ENCODE data around the gene TSEN15.

The TSEN15 gene

DNA sequence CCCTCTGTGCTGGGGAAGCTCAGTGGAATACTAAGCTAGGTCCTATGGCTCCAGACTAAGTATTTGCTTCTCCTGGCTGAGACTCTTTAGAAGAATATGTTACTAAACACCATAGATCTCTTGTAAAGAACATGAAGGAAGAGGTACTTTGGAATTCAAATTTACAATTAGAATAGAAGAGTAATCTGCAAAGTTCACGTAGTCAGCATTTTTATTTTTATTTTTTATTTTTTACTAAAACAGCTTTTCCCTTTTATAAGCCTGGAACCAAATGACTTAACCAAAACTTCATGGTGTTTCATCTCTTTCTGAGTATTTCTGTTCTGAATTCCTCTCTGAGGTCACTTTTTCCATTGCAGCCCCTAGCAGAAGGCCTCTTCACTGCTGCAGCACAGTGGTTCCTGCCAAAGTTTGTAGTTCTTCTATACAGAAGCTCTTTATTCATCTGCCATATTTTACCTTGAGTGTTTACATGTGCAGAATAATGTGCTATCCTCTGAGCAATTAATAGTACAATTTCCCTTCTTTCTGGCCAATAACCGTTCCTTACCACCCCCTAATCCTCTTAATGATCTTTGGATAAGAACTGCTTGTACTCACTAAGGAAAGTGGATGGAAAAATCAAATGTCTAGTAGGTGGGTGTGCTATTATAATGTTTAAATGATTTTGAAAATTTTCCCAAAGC lies 27.2 kb downstream of the TSEN15 start:
- TF ChIP-seq, protein P1, sequence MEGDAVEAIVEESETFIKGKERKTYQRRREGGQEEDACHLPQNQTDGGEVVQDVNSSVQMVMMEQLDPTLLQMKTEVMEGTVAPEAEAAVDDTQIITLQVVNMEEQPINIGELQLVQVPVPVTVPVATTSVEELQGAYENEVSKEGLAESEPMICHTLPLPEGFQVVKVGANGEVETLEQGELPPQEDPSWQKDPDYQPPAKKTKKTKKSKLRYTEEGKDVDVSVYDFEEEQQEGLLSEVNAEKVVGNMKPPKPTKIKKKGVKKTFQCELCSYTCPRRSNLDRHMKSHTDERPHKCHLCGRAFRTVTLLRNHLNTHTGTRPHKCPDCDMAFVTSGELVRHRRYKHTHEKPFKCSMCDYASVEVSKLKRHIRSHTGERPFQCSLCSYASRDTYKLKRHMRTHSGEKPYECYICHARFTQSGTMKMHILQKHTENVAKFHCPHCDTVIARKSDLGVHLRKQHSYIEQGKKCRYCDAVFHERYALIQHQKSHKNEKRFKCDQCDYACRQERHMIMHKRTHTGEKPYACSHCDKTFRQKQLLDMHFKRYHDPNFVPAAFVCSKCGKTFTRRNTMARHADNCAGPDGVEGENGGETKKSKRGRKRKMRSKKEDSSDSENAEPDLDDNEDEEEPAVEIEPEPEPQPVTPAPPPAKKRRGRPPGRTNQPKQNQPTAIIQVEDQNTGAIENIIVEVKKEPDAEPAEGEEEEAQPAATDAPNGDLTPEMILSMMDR (IDR thresholded peaks at IDR 0.05) = no peak

DNA sequence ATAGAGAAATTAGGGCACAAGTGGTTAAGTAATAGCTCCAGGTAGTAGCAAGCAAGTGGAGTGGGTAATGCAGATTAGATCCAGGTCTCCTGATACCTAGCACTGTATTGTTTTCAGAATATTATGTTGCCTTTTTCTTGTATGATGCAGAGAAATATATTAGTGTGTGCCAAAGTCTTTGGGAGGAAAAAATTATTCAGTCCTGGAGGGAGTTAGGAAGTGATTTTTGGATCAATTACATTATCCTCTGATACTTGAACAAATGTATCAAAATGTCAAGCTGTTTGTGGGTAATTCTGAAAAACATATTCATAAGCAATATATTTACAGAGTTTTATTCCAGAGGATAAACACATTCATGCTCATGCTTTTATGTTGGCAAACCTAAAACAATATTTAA lies 28.8 kb downstream of the TSEN15 start:
- TF ChIP-seq, protein P1 (IDR thresholded peaks at IDR 0.05) = no peak

DNA sequence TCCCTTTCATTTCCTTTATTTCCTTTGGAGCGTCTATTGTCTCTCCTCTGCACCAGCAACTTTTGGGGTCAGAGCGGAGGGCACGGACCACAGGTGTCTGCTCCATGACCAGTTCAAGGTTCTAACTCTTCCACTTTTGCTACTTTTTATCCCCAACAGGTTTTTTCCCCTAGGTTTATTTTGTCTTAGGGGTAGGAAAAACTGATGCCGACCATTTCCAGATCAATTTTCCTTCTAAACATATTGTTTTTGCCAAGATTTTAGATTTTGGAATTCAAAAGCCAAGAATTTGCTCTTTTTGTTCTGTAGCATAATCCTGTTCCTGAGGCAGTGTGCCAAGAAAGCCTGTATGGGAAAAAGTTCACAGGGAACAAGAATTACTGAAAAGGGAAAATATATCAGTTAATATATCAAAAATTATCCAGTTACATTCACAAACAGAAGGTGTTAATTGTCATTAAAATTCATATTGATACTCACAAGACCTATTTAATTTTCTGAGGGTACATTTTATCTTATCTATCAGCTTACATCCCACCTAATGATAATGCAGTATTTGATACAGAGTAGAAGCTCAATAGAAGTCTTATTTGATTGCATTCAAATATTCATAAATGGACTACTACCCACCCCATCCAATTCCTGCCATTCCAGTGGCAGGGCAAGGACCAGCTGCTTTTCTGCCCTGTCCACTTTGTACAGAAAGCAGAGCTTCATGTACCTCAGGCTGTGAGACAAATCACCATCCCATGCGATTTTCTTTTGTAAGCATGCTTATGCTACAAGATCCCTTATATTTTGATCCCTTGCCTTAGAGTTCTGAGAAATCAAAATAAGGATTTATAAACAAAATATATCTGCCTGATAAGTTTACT lies 31.2 kb downstream of the TSEN15 start:
- TF ChIP-seq, protein P1 (IDR thresholded peaks at IDR 0.05) = no peak

DNA sequence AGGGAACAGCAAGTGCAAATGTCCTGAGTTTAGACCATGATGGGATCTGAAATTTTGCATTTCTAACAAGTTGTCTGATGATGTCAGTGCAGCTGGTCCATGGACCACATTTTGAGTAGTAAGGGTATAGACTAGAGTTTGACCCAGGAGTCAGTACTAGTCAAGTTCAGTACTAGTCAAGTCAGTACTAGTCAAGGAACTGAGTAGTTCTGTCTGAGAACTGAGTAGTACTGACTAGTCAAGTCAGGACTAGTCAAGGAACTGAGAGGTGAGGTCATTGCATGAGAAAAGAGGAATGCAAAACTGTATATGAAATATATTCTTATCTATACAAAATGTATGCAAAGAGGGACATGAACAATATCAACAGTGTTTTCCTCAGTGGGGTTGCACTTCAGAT lies 34.1 kb downstream of the TSEN15 start:
- TF ChIP-seq, protein P1 (IDR thresholded peaks at IDR 0.05) = no peak

DNA sequence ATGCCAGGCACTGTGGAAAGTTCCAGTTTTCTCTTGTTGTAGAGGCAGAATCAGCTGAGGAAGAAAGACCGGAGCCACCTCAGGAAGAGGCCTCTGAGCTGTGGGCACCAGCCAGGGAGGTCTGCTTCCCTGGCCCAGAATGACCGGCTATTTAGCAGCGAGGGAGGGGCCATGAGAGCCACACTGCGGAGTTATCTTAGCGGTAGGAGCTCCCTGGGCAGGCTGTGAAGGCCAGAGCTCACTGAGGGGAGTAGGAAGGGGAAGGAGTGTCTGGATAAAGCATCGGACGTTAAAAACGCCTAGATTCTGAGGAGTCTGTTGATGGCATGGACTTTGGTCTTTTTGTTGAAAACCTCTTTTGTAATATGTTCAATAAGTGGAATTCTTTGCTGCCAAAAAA lies 36.5 kb downstream of the TSEN15 start:
- TF ChIP-seq, protein P1 (IDR thresholded peaks at IDR 0.05) = no peak

DNA sequence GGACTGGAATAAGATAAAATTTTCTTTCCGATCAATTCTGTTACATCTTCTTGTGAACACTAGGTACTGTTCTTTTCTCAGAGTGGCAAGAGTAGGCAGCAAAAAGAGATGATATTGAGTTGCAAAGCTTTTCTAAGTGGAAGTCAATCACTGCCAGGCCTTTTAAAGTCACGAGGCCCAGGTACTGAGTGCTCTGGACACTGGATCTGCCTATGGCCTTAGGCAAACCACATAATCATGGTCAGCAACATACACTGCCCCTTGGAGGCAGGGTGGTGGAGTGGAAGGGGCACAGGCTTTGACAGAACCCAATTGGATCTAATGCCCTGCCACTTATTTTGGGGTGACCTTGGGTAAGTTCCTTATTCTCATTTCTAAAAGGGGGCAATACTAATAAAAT lies 41.5 kb downstream of the TSEN15 start:
- TF ChIP-seq, protein P1 (IDR thresholded peaks at IDR 0.05) = no peak

DNA sequence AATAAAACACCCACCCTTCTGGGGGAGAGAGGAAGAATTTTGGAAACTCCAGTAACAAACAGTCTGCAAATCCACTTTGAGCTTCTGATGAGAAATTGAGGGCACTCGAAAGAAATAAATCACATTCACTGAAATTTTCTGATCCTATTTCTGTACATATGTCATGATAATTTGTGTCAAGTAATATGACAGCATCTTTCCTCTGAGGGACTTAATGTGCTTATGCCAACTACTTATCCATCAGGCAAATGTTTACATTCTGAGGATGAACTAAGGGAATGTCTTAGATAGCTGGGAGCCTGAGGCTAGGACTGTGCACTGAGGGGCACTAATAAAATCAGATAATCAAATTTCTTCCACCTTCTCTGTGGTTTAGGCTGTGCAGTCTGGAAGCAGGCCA lies 44.5 kb downstream of the TSEN15 start:
- TF ChIP-seq, protein P1 (IDR thresholded peaks at IDR 0.05) = no peak
